D721Med (cell line): ENCODE data around the gene ATOSA.

ENCODE experiments used
- DNase-seq: peaks from one replicate; pipeline ENCODE4 v3.0.0; 2011; ENCODE audit warnings: low spot score; ENCODE audit not compliant: insufficient read length
- FAIRE-seq: peaks from 2 replicates; lab custom pipeline; 2011; peaks lifted over from hg19 to GRCh38; lab: Jason Lieb, UNC
- CTCF ChIP-seq: IDR thresholded peaks from 2 replicates; pipeline ENCODE4 v1.5.1; 2012; ENCODE audit warnings: mild to moderate bottlenecking, control low read depth; ENCODE audit not compliant: insufficient read depth; ENCODE audit errors: missing control alignments

The ATOSA gene

GRCh38 chr15:52645916-52646315, 33.3 kb downstream of the ATOSA start:
- DNase-seq (no peak), FAIRE-seq (no peak)
- no peak for TF ChIP-seq CTCF

GRCh38 chr15:52642386-52643361, 36.5 kb downstream of the ATOSA start:
- TF ChIP-seq CTCF: no peak
- DNase-seq (no peak), FAIRE-seq (no peak)

GRCh38 chr15:52636459-52636858, 42.7 kb downstream of the ATOSA start:
- no peak for TF ChIP-seq CTCF
- FAIRE-seq (no peak), DNase-seq (no peak)

GRCh38 chr15:52635908-52636307, 43.3 kb downstream of the ATOSA start:
- TF ChIP-seq CTCF: no peak
- FAIRE-seq (no peak), DNase-seq (no peak)
